Sigmoid colon (tissue), 7 donors: ENCODE data around the gene LRRC31. TPM values are rescaled to one million over a fixed set of nuclear protein-coding genes. Genes with fewer than 3 reads are reported as not detected.
A peak's percentile ranks its signal among the peaks of the same experiment; 100 is the strongest.

Experiments
- DNase-seq: peaks from one replicate; pipeline ENCODE4 v3.0.0-alpha.2; 2019
- H3K27ac ChIP-seq, 4 donors: fragments of 200-600 bp; sonication (generic); one replicate each; pipeline ENCODE4 v1.5.1; 2016 to 2019; ENCODE audit warnings: mild to moderate bottlenecking in 1 of 4
- H3K27me3 ChIP-seq, 3 donors: fragments of 200-600 bp; sonication (generic); one replicate each; pipeline ENCODE4 v1.5.1; 2019; ENCODE audit warnings: mild to moderate bottlenecking in 1 of 3
- H3K36me3 ChIP-seq, 4 donors: fragments of 200-600 bp; sonication (generic); one replicate each; pipeline ENCODE4 v1.5.1; 2016 to 2019
- H3K4me1 ChIP-seq, 4 donors: fragments of 200-600 bp; sonication (generic); one replicate each; pipeline ENCODE4 v1.5.1; 2017 to 2019
- H3K4me3 ChIP-seq, 4 donors: fragments of 200-600 bp; sonication (generic); one replicate each; pipeline ENCODE4 v1.5.1; 2017 to 2019; ENCODE audit warnings: mild to moderate bottlenecking in 2 of 4, moderate library complexity in 1 of 4
- H3K9me3 ChIP-seq, 4 donors: fragments of 200-600 bp in 3 of 4; sonication (generic) in 3 of 4; one replicate each; pipeline versions ENCODE4 v1.5.1 to v1.6.1; 2013 to 2019
- EP300 ChIP-seq, 4 donors: sonication (generic); formaldehyde crosslinking; IDR thresholded peaks; one replicate each; pipeline ENCODE4 v1.6.1; 2017; ENCODE audit warnings: antibody characterized with exemption in 4 of 4
- POLR2A ChIP-seq, 2 donors: fragments of 450-650 bp; IDR thresholded peaks; one replicate each; pipeline ENCODE4 v1.6.1; 2016; ENCODE audit warnings: antibody characterized with exemption in 2 of 2, mild to moderate bottlenecking in 2 of 2, moderate library complexity in 2 of 2
- POLR2AphosphoS5 ChIP-seq, 4 donors: sonication (generic); formaldehyde crosslinking; IDR thresholded peaks; one replicate each; pipeline ENCODE4 v1.6.1; 2017; ENCODE audit warnings: antibody characterized with exemption in 4 of 4
- WGBS, 2 donors: extraction: QIAGEN DNeasy Blood & Tissue Kit; methylation state at CpG; one replicate each; pipeline ENCODE4 v1.1.7; 2013; 5-methylcytosine and 5-hydroxymethylcytosine counted together
- intact Hi-C: fragments of 100-400 bp; cut with DNase I; formaldehyde crosslinking; loops from one replicate; pipeline ENCODE4 v1.15.1; 2023
- polyA plus RNA-seq, 3 donors: library from polyadenylated mRNA; stranded (reverse); fragments of 200-250 nt; gene quantifications; one replicate each; pipeline ENCODE4 v1.2.3, GENCODE V29; 2013
- total RNA-seq, 4 donors: library from RNA; depleted of rRNA; stranded (reverse); fragments of >200 nt; gene quantifications; one replicate each; pipeline ENCODE4 v1.1.0, GENCODE V29; 2016
- TF ChIP-seq, protein P1 (sequence below), 4 experiments: fragments of 450-650 bp in 3 of 4; fragments of 200-600 bp in 1 of 4; IDR thresholded peaks; one replicate each; pipeline ENCODE4 v1.5.1; 2016 to 2019; ENCODE audit warnings: antibody characterized with exemption in 4 of 4, mild to moderate bottlenecking in 3 of 4, moderate library complexity in 2 of 4
- donor health status: healthy with polysubstance abuse.
- donor health status: Bipolar disorder and iron deficiency.
- donor health status: healthy.

LRRC31 gene
- total and polyA plus RNA-seq, 7 donors = 0.36 to 81.1 (median 31.2) TPM; not detected in 3

DNA sequence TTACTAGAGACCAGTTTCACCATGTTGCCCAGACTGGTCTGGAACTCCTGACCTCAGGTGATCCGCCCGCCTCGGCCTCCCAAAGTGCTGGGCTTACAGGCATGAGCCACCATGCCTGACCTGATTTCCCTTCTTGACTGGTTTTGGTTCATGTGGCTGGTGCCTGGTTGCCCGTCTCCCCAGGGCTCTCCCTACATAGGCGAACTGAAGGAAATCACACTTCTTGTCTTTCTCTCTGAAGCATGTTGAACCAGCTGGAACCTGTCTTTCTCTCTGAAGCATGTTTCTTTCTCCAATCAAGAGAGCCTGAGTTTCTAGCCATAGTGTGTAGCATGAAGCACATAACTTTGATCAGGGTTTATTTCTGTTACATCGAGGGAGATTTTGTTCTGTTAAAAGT, 25.3 kb upstream of the LRRC31 start:
- 70 to 73% methylated on average over 6 of the region's 6 CpGs for WGBS, 2 donors
- intact Hi-C loops = no loop called here
- TF ChIP-seq EP300 (IDR thresholded peaks at IDR 0.05) (no peak), POLR2AphosphoS5 (IDR thresholded peaks at IDR 0.05) (no peak), POLR2A (IDR thresholded peaks at IDR 0.05) (no peak)
- TF ChIP-seq, protein P1, sequence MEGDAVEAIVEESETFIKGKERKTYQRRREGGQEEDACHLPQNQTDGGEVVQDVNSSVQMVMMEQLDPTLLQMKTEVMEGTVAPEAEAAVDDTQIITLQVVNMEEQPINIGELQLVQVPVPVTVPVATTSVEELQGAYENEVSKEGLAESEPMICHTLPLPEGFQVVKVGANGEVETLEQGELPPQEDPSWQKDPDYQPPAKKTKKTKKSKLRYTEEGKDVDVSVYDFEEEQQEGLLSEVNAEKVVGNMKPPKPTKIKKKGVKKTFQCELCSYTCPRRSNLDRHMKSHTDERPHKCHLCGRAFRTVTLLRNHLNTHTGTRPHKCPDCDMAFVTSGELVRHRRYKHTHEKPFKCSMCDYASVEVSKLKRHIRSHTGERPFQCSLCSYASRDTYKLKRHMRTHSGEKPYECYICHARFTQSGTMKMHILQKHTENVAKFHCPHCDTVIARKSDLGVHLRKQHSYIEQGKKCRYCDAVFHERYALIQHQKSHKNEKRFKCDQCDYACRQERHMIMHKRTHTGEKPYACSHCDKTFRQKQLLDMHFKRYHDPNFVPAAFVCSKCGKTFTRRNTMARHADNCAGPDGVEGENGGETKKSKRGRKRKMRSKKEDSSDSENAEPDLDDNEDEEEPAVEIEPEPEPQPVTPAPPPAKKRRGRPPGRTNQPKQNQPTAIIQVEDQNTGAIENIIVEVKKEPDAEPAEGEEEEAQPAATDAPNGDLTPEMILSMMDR (IDR thresholded peaks at IDR 0.05) = no peak

DNA sequence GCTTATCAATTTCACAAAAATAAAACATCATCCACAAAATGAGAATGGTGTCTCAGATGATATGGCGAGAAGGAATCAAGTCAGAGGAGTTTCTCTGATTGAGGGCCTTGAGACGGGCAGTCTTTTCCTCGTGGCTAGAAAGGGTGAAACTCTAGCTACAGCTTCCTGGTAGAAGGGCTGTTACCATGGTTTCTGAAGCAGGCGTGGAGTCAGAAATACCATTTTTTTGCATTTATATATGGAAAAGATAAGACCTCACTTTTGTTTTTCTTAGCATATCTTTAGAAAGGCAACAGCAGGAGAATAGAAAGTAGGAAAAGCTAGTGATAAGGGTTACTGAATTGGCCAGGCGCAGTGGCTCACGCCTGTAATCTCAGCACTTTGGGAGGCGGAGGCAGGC, 24.4 kb upstream of the LRRC31 start:
- H3K4me1 ChIP-seq = no peaks in the 10 kb centered on the region
- 76 to 77% methylated on average over 7 of the region's 7 CpGs for WGBS, 2 donors
- no peak for TF ChIP-seq POLR2AphosphoS5 (IDR thresholded peaks at IDR 0.05)
- TF ChIP-seq POLR2A (IDR thresholded peaks at IDR 0.05) = no peak
- TF ChIP-seq, protein P1 (IDR thresholded peaks at IDR 0.05) = no peak
- no peak for TF ChIP-seq EP300 (IDR thresholded peaks at IDR 0.05)
- H3K27ac ChIP-seq = no peak overlapping the region
- DNase-seq = no peak
- H3K36me3 ChIP-seq = no peaks in the 10 kb centered on the region
- no peaks in the 10 kb centered on the region for H3K9me3 ChIP-seq
- no peaks in the 10 kb centered on the region for H3K27me3 ChIP-seq
- intact Hi-C loops = no loop called here
- H3K4me3 ChIP-seq = no peak overlapping the region

More for the DNA sequence above, 25.3 kb upstream of the LRRC31 start:
- H3K27ac ChIP-seq = no peak overlapping the region
- H3K36me3 ChIP-seq = no peaks in the 10 kb centered on the region
- no peaks in the 10 kb centered on the region for H3K4me1 ChIP-seq
- no peak for DNase-seq
- no peaks in the 10 kb centered on the region for H3K9me3 ChIP-seq
- H3K27me3 ChIP-seq = no peaks in the 10 kb centered on the region
- H3K4me3 ChIP-seq = no peak overlapping the region

DNA sequence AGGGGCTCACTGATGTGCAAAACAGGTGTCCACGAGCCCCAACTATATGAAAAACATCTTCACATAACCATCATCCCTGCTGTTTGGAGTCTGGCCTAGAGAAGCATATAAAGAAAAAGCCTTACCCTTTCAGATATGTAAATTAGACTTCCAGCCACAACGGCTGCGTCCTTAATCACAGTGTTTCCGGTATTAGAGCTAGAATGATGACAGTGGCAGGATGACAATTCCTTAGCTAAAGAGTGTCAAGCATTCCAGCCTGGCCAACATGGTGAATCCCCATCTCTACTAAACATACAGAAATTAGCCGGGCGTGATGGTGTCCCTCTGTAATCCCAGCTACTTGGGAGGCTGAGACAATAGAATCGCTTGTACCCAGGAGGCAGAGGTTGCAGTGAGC, 22.2 kb upstream of the LRRC31 start:
- H3K36me3 ChIP-seq = no peaks in the 10 kb centered on the region
- H3K4me3 ChIP-seq = no peak overlapping the region
- 92 to 93% methylated on average over 7 of the region's 7 CpGs for WGBS, 2 donors
- H3K27me3 ChIP-seq = no peaks in the 10 kb centered on the region
- H3K9me3 ChIP-seq = no peaks in the 10 kb centered on the region
- no peak for TF ChIP-seq POLR2AphosphoS5 (IDR thresholded peaks at IDR 0.05)
- TF ChIP-seq, protein P1 (IDR thresholded peaks at IDR 0.05) = no peak
- no peak for TF ChIP-seq POLR2A (IDR thresholded peaks at IDR 0.05)
- no peak for TF ChIP-seq EP300 (IDR thresholded peaks at IDR 0.05)
- intact Hi-C loops = no loop called here
- no peak for DNase-seq
- H3K27ac ChIP-seq = no peak overlapping the region
- H3K4me1 ChIP-seq = peaks cover 0 to 2% (median 1%) of the 10 kb centered on the region in 4 donors

DNA sequence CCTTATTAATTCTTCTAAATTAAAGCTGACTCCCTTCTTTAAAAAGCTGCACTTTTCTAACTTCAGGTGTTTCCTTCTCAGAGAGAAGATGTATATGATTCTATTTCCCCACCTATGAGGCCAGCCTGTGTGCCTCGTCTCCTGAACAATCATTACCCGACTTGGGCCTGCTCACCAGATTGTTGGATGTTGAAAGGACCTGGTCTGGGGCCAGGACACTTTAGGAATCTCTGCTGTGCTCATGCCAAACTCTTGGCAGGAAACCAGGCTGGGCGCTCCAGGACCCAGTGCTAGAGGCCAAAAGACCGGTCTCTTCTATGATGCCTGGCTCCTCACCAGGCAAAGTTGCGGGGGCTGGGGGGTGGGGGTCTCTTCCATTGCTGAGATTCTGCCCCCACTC, 16.9 kb upstream of the LRRC31 start:
- peak; percentile 83 for DNase-seq
- no peaks in the 10 kb centered on the region for H3K27me3 ChIP-seq
- intact Hi-C loops = no loop called here
- peak overlapping the region in 2 of 4 donors; percentile 8 to 28 for H3K27ac ChIP-seq
- H3K9me3 ChIP-seq = no peaks in the 10 kb centered on the region
- 30 to 62% methylated on average over 5 of the region's 5 CpGs for WGBS, 2 donors
- TF ChIP-seq POLR2A (IDR thresholded peaks at IDR 0.05) (no peak), POLR2AphosphoS5 (IDR thresholded peaks at IDR 0.05) (peak in 1 of 4 donors; percentile 19), EP300 (IDR thresholded peaks at IDR 0.05) (no peak)
- TF ChIP-seq, protein P1 (IDR thresholded peaks at IDR 0.05) = no peak
- no peaks in the 10 kb centered on the region for H3K36me3 ChIP-seq
- no peak overlapping the region for H3K4me3 ChIP-seq
- peaks cover 0 to 11% (median 10%) of the 10 kb centered on the region in 4 donors for H3K4me1 ChIP-seq

DNA sequence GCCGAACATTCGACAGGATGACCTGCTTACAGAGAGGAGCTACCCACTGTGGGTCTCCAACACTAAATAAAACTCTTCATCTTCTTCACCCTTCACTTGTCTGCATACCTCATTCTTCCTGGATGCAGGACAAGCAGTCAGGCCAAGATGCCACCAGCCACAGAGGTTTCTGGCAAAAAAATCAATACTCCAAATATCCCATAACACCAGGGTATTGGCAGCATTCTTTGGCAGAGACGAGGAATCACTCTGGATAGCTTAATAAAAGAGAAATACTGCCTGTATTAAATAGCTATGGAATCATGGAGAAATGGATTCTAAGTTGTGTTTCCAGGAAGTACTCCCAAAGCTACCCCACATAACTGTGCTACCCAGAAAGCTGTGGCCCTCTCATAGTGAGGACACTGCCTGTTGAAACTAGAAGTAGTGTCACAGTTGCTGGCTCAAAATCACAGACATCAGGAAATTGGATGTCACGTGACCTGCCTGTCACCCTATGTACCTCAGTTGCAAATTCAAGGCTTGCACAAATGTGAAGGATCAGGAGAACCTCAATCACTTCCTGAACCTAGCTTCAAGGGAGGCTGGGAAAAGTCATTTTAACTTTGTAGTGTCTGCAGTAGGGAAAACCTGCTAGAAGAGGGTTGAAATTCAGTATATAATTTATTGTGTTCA, 11.0 kb upstream of the LRRC31 start:
- intact Hi-C loops = no loop called here
- 85 to 92% methylated on average over 4 of the region's 4 CpGs for WGBS, 2 donors
- no peak overlapping the region for H3K4me3 ChIP-seq
- no peak overlapping the region for H3K27ac ChIP-seq
- DNase-seq = no peak
- TF ChIP-seq, protein P1 (IDR thresholded peaks at IDR 0.05) = no peak
- TF ChIP-seq POLR2AphosphoS5 (IDR thresholded peaks at IDR 0.05) (no peak), POLR2A (IDR thresholded peaks at IDR 0.05) (no peak), EP300 (IDR thresholded peaks at IDR 0.05) (no peak)
- H3K4me1 ChIP-seq = no peaks in the 10 kb centered on the region
- no peaks in the 10 kb centered on the region for H3K9me3 ChIP-seq
- H3K27me3 ChIP-seq = no peaks in the 10 kb centered on the region
- H3K36me3 ChIP-seq = no peaks in the 10 kb centered on the region
